Measurements from ENCODE around the gene RIOX2. TPM values are rescaled to one million over a fixed set of nuclear protein-coding genes. Genes with fewer than 3 reads are reported as not detected.

RIOX2 gene
- total RNA-seq, 2 experiments from 2014 or later: 26.8 to 32.0 TPM

DNA sequence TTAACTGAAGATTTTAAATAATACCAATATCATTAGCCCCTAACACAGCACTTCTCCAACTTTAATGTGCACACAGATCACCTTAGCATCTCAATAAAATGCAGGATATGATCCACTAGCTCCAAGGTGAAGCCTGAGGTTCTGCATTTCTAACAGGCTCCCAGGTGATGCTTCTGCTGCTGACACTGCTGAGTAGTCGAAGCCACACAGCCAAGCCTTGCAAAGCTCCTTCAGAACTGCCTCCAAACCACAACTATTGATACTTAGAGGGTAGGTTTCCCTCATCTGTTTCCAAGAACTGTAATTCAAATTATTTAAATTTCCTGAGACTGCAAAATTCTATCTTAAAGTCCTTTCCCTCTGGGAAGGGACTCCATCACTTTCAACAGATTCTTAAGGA lies 3.9 kb downstream of the RIOX2 start:
- no peak overlapping the region for H3K27ac ChIP-seq (ENCODE audit: low read depth, low read length, poor library complexity, severe bottlenecking)
- TF ChIP-seq, protein P1, sequence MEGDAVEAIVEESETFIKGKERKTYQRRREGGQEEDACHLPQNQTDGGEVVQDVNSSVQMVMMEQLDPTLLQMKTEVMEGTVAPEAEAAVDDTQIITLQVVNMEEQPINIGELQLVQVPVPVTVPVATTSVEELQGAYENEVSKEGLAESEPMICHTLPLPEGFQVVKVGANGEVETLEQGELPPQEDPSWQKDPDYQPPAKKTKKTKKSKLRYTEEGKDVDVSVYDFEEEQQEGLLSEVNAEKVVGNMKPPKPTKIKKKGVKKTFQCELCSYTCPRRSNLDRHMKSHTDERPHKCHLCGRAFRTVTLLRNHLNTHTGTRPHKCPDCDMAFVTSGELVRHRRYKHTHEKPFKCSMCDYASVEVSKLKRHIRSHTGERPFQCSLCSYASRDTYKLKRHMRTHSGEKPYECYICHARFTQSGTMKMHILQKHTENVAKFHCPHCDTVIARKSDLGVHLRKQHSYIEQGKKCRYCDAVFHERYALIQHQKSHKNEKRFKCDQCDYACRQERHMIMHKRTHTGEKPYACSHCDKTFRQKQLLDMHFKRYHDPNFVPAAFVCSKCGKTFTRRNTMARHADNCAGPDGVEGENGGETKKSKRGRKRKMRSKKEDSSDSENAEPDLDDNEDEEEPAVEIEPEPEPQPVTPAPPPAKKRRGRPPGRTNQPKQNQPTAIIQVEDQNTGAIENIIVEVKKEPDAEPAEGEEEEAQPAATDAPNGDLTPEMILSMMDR (conservative IDR thresholded peaks at IDR 0.05; ENCODE audit: low read length): no peak
- TF ChIP-seq EZH2phosphoT487 (IDR thresholded peaks at IDR 0.05; ENCODE audit: borderline replicate concordance, low read depth, low read length): no peak
- H2AFZ ChIP-seq (ENCODE audit: low read length): no peak overlapping the region
- ChIA-PET POLR2A (interaction anchor here (1.0 to 2.1 kb wide), 5 partner anchors 25 to 204 kb away, joined by 3 to 8 read pairs (median 4); partner anchors contain the start of gene ARL6), CTCF (ENCODE audit: unreplicated experiment) (interaction anchor here (0.9 kb wide), 1 partner anchor 44 kb away, joined by 3 read pairs; no protein-coding TSS in a partner anchor)
- H3K4me1 ChIP-seq (ENCODE audit: insufficient read depth, low read length, poor library complexity, severe bottlenecking): peaks cover 27% of the 10 kb centered on the region
- no peaks in the 10 kb centered on the region for H4K20me1 ChIP-seq (ENCODE audit: insufficient read depth, low read length)
- H3K36me3 ChIP-seq (ENCODE audit: insufficient read depth, low read length): peaks cover 31% of the 10 kb centered on the region
- no peak overlapping the region for H3K4me2 ChIP-seq (ENCODE audit: low read length)
- intact Hi-C loops (cut with micrococcal nuclease; ENCODE audit: unreplicated experiment): no loop called here
- no peak for DNase-seq (ENCODE audit: low spot score)
- no peaks in the 10 kb centered on the region for H3K9me2 ChIP-seq (ENCODE audit: insufficient read depth, low read length)
- H3K9me3 ChIP-seq (ENCODE audit: low read length): no peaks in the 10 kb centered on the region
- BruUV-seq (replicated peaks): no TSS peak
- H3K79me2 ChIP-seq (ENCODE audit: insufficient read depth, low read depth, low read length): peaks cover 35% of the 10 kb centered on the region; the same call in 1 of the 2 replicates
- H3K4me3 ChIP-seq (ENCODE audit: low read depth, low read length, poor library complexity, severe bottlenecking): no peak overlapping the region

DNA sequence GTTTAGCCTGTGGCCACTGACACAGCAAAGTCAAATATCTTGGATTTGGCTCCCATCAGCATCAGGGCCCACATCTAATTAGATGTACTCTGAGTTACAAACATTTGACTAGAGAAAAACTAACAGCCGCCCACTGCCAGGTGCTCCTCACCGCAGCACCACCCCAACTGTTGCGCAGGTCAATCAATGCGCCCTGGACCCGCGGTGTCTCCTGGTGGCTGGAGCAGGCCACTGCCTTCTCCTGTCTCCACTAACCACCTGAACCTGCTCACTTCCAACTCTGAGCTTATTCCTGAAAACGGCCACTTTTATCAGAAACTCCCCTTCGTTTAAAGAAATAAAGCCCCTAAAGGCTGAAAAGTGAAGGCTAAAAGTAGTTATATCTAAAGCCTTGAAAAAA lies 4.3 kb downstream of the RIOX2 start:
- intact Hi-C loops (cut with micrococcal nuclease; ENCODE audit: unreplicated experiment): no loop called here
- BruUV-seq (replicated peaks): no TSS peak

More for the DNA sequence above, 4.3 kb downstream of the RIOX2 start:
- Histone ChIP-seq H2AFZ (ENCODE audit: low read length) (no peak overlapping the region), H3K36me3 (ENCODE audit: insufficient read depth, low read length) (peaks cover 35% of the 10 kb centered on the region), H4K20me1 (ENCODE audit: insufficient read depth, low read length) (no peaks in the 10 kb centered on the region), H3K9me2 (ENCODE audit: insufficient read depth, low read length) (no peaks in the 10 kb centered on the region), H3K4me1 (ENCODE audit: insufficient read depth, low read length, poor library complexity, severe bottlenecking) (peaks cover 26% of the 10 kb centered on the region), H3K4me3 (ENCODE audit: low read depth, low read length, poor library complexity, severe bottlenecking) (no peak overlapping the region), H3K4me2 (ENCODE audit: low read length) (no peak overlapping the region), H3K79me2 (ENCODE audit: insufficient read depth, low read depth, low read length) (peaks cover 38% of the 10 kb centered on the region; the same call in 1 of the 2 replicates), H3K27ac (ENCODE audit: low read depth, low read length, poor library complexity, severe bottlenecking) (no peak overlapping the region), H3K9me3 (ENCODE audit: low read length) (no peaks in the 10 kb centered on the region)
- CTCF ChIA-PET (ENCODE audit: unreplicated experiment): interaction anchor here (0.9 kb wide), 1 partner anchor 45 kb away, joined by 3 read pairs; no protein-coding TSS in a partner anchor
- DNase-seq (ENCODE audit: low spot score): no peak
- POLR2A ChIA-PET: interaction anchor here (1.2 to 2.1 kb wide), 2 partner anchors 41 to 204 kb away, joined by 3 to 5 read pairs; partner anchors contain the start of gene ARL6
- TF ChIP-seq, protein P1 (conservative IDR thresholded peaks at IDR 0.05; ENCODE audit: low read length): no peak
- TF ChIP-seq EZH2phosphoT487 (IDR thresholded peaks at IDR 0.05; ENCODE audit: borderline replicate concordance, low read depth, low read length): no peak

Data from OCI-LY7 (cell line).